Measurements from ENCODE around the gene HAO2.

- no peak for TF ChIP-seq CTCF (IDR thresholded peaks at IDR 0.05)
- TF ChIP-seq ZFX (IDR thresholded peaks at IDR 0.05; ENCODE audit: borderline replicate concordance), result no peak
Measured at GRCh38 chr1:119394085-119394484, 25.5 kb downstream of the HAO2 start.

Data from 22Rv1 (cell line).